Renal cortical epithelial cell (primary cell): ENCODE data around the gene CNOT11. TPM values are rescaled to one million over a fixed set of nuclear protein-coding genes. Genes with fewer than 3 reads are reported as not detected.
"Not testable (repeated sequence)": the region's sequence is repeated elsewhere in the genome, so short reads cannot be mapped to it uniquely, and the experiment has no call there.

Source experiments
- DNase-seq: peaks from one replicate; pipeline ENCODE4 v3.0.0-alpha.2; 2011; ENCODE audit warnings: low read depth
- total RNA-seq: library from RNA; depleted of rRNA; stranded (reverse); fragments of >200 nt; gene quantifications from 2 replicates; pipeline ENCODE4 v1.2.3, GENCODE V29; 2014

Gene CNOT11
- total RNA-seq, 1 donor from 2014 or later, result 39.4 TPM

GRCh38 chr2:101245468-101245867 lies 7.2 kb upstream of the CNOT11 start:
- not testable (repeated sequence) for DNase-seq

GRCh38 chr2:101248756-101249155 lies 3.9 kb upstream of the CNOT11 start:
- DNase-seq, result not testable (repeated sequence)

GRCh38 chr2:101249826-101250225 lies 2.9 kb upstream of the CNOT11 start:
- no peak for DNase-seq

GRCh38 chr2:101251246-101251781 lies 1.4 kb upstream of the CNOT11 start:
- DNase-seq, result not testable (repeated sequence)

- DNase-seq, result peak; percentile 40
Measured at GRCh38 chr2:101251844-101252407, 760 bp upstream of the CNOT11 start.

- DNase-seq, result peak; percentile 47
Measured at GRCh38 chr2:101253013-101253702, 472 bp downstream of the CNOT11 start.

GRCh38 chr2:101253703-101254450 lies 1.2 kb downstream of the CNOT11 start:
- DNase-seq, result no peak

GRCh38 chr2:101255501-101255900 lies 2.8 kb downstream of the CNOT11 start:
- DNase-seq, result peak; percentile 61

- DNase-seq, result no peak
Measured at GRCh38 chr2:101256316-101256715, 3.6 kb downstream of the CNOT11 start.

GRCh38 chr2:101258804-101259203 lies 6.1 kb downstream of the CNOT11 start:
- DNase-seq, result no peak

GRCh38 chr2:101262142-101262541 lies 9.5 kb downstream of the CNOT11 start:
- no peak for DNase-seq

GRCh38 chr2:101263377-101263800 lies 10.7 kb downstream of the CNOT11 start:
- no peak for DNase-seq

- no peak for DNase-seq
Measured at GRCh38 chr2:101264360-101264939, 11.8 kb downstream of the CNOT11 start.

GRCh38 chr2:101265893-101266499 lies 13.3 kb downstream of the CNOT11 start:
- DNase-seq, result peak; percentile 47

GRCh38 chr2:101267671-101268656 lies 15.3 kb downstream of the CNOT11 start:
- peak; percentile 81 for DNase-seq

GRCh38 chr2:101270700-101271259 lies 18.1 kb downstream of the CNOT11 start:
- DNase-seq, result no peak

GRCh38 chr2:101272045-101272784 lies 19.5 kb downstream of the CNOT11 start:
- DNase-seq, result peak; percentile 69

GRCh38 chr2:101273056-101273455 lies 20.4 kb downstream of the CNOT11 start:
- no peak for DNase-seq

GRCh38 chr2:101274142-101274541 lies 21.5 kb downstream of the CNOT11 start:
- DNase-seq, result no peak
